ENCODE data around the gene GAREM1. TPM values are rescaled to one million over a fixed set of nuclear protein-coding genes. Genes with fewer than 3 reads are reported as not detected.

Gene GAREM1
- total and polyA plus RNA-seq, 9 of the 15 experiments (the other 6 are each of a cell fraction or from before 2014, with no cell fraction given): 0.03 to 0.33 (median 0.07) TPM; not detected in 1

DNA sequence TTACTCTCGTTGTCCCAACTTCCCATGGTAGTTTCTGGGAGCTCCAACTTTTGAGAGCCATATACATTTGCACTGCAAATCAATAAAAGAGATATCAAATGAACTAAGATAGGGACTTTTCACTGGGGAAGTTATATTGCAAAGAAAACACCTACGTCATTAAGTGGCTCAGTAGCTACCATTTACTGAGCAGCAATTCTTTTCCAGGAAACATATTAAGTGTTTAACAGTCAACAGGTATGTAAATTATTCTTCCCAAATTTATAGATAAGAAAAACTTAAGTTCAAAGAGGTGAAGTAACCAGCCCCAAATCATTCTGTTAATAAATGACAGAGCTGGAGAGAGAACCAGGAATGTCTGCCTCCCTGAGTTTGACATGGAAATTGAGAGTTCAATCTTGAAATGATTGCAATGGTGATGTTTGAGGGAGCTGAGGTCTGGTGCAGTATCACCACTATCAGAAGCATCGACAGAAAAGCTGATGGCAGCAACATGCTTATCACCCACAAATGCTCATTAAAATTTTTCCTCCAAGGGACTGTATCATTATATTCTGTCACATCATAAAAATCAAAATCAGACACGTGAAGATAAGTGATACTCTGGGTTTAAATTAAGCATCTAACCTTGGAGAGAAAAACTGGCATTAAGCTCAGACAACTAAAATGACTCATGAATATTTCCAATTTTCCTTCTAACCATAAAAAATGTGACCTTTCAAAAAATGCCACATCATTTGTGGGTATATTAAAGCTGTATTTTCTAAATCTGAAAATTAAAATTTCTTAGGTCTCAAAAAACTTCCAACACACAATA lies 43.4 kb downstream of the GAREM1 start (continued):
- TF ChIP-seq PRPF4 (IDR thresholded peaks at IDR 0.05; ENCODE audit: insufficient read depth, low read depth, low read length, poor library complexity, severe bottlenecking) (no peak), CREB1 (IDR thresholded peaks at IDR 0.05) (no peak), CREB1 (CRISPR knock-in tag; IDR thresholded peaks at IDR 0.05) (no peak)
- TF ChIP-seq, protein P1, sequence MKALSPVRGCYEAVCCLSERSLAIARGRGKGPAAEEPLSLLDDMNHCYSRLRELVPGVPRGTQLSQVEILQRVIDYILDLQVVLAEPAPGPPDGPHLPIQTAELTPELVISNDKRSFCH (CRISPR knock-in tag; IDR thresholded peaks at IDR 0.05): no peak
- TF ChIP-seq, protein P1 (tag; IDR thresholded peaks at IDR 0.05): no peak

DNA sequence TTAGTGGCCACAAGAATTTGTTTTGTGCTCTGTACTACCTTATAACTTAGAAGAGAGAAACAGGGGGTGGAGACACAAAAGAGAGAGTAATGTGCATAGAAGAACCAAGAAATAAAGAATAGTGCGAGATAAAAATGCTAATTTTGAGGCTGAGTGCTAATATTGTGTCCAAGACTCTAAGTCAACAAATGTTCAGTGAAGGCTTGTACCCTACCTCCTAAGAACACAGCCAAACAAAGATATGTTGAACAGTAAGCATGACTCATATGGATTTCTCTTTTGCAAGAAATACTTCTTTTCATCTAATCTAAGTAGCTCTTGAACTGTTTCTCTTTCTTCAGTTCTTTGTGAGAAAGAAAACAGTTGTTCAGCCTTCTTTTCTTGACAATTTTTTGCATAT lies 45.2 kb downstream of the GAREM1 start:
- WGBS (ENCODE audit: insufficient coverage, low coverage, missing lambda C conversion rate): 0% methylated on average over 1 of the region's 1 CpG
- no peak for ATAC-seq
- Histone ChIP-seq H3K27ac (ENCODE audit: extremely low read depth, low read depth, low read length) (no peak overlapping the region), H4K20me1 (replicated peaks; ENCODE audit: control insufficient read depth, insufficient read depth, low read length) (no peaks in the 10 kb centered on the region), H3K79me2 (ENCODE audit: control insufficient read depth, insufficient read depth, low read length) (no peaks in the 10 kb centered on the region), H3K4me3 (no peak overlapping the region), H3K9me3 (replicated peaks; ENCODE audit: control insufficient read depth, insufficient read depth, low read depth, low read length) (no peaks in the 10 kb centered on the region), H3K27me3 (ENCODE audit: control insufficient read depth in 2 of 2, insufficient read depth in 2 of 2, low read length in 2 of 2) (no peaks in the 10 kb centered on the region), H3K36me3 (ENCODE audit: control insufficient read depth, insufficient read depth, low read length) (no peaks in the 10 kb centered on the region), H3K4me1 (replicated peaks in 1 of 2; ENCODE audit: control insufficient read depth in 2 of 2, insufficient read depth in 2 of 2, low read length in 2 of 2) (no peaks in the 10 kb centered on the region), H3K9me1 (ENCODE audit: control insufficient read depth, insufficient read depth, low read length) (no peaks in the 10 kb centered on the region), H2AFZ (ENCODE audit: low read depth, low read length) (no peak overlapping the region), H3K4me2 (ENCODE audit: insufficient read depth, low read length) (no peak overlapping the region), H3K9ac (ENCODE audit: insufficient read depth in 1 of 2, low read depth in 2 of 2, low read length in 2 of 2) (no peak overlapping the region)
- no peak for DNase-seq (ENCODE audit: extremely low read depth in 1 of 4, low spot score in 3 of 4)
- FAIRE-seq: no peak
- ChIA-PET POLR2A (no interaction called here), CTCF (ENCODE audit: low intra/inter-chr PET ratio) (no interaction called here)
- intact Hi-C loops (cut with micrococcal nuclease) (no loop called here), in situ Hi-C loops (cut with MboI) (no loop called here)
- BruUV-seq (replicated peaks): no TSS peak
- TF ChIP-seq ZNF232 (CRISPR knock-in tag; IDR thresholded peaks at IDR 0.05) (no peak), KDM2B (CRISPR knock-in tag; IDR thresholded peaks at IDR 0.05) (no peak), CBX8 (IDR thresholded peaks at IDR 0.05; ENCODE audit: borderline replicate concordance, extremely low read depth, low read depth, low read length, poor library complexity, severe bottlenecking) (no peak), PCBP2 (IDR thresholded peaks at IDR 0.05; ENCODE audit: low read depth, low read length, poor library complexity, severe bottlenecking) (no peak), NCOA2 (IDR thresholded peaks at IDR 0.05; ENCODE audit: partially characterized antibody in 2 of 2) (no peak), ZNF507 (tag; conservative IDR thresholded peaks at IDR 0.05) (no peak)
- TF ChIP-seq, protein P2, sequence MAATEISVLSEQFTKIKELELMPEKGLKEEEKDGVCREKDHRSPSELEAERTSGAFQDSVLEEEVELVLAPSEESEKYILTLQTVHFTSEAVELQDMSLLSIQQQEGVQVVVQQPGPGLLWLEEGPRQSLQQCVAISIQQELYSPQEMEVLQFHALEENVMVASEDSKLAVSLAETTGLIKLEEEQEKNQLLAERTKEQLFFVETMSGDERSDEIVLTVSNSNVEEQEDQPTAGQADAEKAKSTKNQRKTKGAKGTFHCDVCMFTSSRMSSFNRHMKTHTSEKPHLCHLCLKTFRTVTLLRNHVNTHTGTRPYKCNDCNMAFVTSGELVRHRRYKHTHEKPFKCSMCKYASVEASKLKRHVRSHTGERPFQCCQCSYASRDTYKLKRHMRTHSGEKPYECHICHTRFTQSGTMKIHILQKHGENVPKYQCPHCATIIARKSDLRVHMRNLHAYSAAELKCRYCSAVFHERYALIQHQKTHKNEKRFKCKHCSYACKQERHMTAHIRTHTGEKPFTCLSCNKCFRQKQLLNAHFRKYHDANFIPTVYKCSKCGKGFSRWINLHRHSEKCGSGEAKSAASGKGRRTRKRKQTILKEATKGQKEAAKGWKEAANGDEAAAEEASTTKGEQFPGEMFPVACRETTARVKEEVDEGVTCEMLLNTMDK (IDR thresholded peaks at IDR 0.05; ENCODE audit: borderline replicate concordance, insufficient read depth, low read depth, low read length, poor library complexity, severe bottlenecking): no peak
- TF ChIP-seq, protein P3, sequence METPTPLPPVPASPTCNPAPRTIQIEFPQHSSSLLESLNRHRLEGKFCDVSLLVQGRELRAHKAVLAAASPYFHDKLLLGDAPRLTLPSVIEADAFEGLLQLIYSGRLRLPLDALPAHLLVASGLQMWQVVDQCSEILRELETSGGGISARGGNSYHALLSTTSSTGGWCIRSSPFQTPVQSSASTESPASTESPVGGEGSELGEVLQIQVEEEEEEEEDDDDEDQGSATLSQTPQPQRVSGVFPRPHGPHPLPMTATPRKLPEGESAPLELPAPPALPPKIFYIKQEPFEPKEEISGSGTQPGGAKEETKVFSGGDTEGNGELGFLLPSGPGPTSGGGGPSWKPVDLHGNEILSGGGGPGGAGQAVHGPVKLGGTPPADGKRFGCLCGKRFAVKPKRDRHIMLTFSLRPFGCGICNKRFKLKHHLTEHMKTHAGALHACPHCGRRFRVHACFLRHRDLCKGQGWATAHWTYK (CRISPR knock-in tag; IDR thresholded peaks at IDR 0.05): no peak
- TF ChIP-seq, protein P4, sequence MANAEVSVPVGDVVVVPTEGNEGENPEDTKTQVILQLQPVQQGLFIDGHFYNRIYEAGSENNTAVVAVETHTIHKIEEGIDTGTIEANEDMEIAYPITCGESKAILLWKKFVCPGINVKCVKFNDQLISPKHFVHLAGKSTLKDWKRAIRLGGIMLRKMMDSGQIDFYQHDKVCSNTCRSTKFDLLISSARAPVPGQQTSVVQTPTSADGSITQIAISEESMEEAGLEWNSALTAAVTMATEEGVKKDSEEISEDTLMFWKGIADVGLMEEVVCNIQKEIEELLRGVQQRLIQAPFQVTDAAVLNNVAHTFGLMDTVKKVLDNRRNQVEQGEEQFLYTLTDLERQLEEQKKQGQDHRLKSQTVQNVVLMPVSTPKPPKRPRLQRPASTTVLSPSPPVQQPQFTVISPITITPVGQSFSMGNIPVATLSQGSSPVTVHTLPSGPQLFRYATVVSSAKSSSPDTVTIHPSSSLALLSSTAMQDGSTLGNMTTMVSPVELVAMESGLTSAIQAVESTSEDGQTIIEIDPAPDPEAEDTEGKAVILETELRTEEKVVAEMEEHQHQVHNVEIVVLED (CRISPR knock-in tag; IDR thresholded peaks at IDR 0.05): no peak
